H1 (cell line): ENCODE measurements around the gene GSK3B. TPM values are rescaled to one million over a fixed set of nuclear protein-coding genes. Genes with fewer than 3 reads are reported as not detected.

Experiments
- CTCF ChIA-PET: fragments of 300-600 bp; sonication (Branson Sonifier 250); formaldehyde crosslinking; loops from one replicate; lab custom pipeline; 2021; ENCODE audit not compliant: partially characterized antibody; lab: Charles Lee
- POLR2A ChIA-PET: fragments of 300-600 bp; sonication (Branson Sonifier 250); formaldehyde crosslinking; loops from one replicate; lab custom pipeline; 2021; ENCODE audit warnings: inconsistent platforms; ENCODE audit not compliant: partially characterized antibody; lab: Charles Lee
- DNase-seq, 2 experiments: peaks; one replicate each; pipeline versions ENCODE4 v3.0.0 to v3.0.0-alpha.2; 2010 to 2022; ENCODE audit warnings: low spot score in 2 of 2, low read depth in 1 of 2, mixed read lengths in 1 of 2
- FAIRE-seq: peaks from 2 replicates; lab custom pipeline; 2011; peaks lifted over from hg19 to GRCh38; lab: Jason Lieb, UNC
- H2AFZ ChIP-seq: 2 replicates; pipeline ENCODE4 v1.8.1; 2012; ENCODE audit warnings: low read length, inconsistent platforms
- H2AK5ac ChIP-seq: 2 replicates; pipeline ENCODE4 v1.6.1; 2013; ENCODE audit warnings: low read depth, low read length
- H2BK120ac ChIP-seq: replicated peaks from 2 replicates; pipeline ENCODE3; 2013; ENCODE audit warnings: low read depth, low read length, inconsistent platforms
- H2BK12ac ChIP-seq: 2 replicates; pipeline ENCODE4 v1.6.1; 2013; ENCODE audit warnings: low read depth, low read length
- H2BK15ac ChIP-seq: 2 replicates; pipeline ENCODE4 v1.6.1; 2013; ENCODE audit warnings: low read length
- H2BK20ac ChIP-seq: 2 replicates; pipeline ENCODE4 v1.6.1; 2013; ENCODE audit warnings: low read length
- H2BK5ac ChIP-seq: 2 replicates; pipeline ENCODE4 v1.6.1; 2013; ENCODE audit warnings: low read depth, low read length
- H3K14ac ChIP-seq: 2 replicates; pipeline ENCODE4 v1.6.1; 2013; ENCODE audit warnings: inconsistent platforms; ENCODE audit not compliant: insufficient read length
- H3K18ac ChIP-seq: 2 replicates; pipeline ENCODE4 v1.6.1; 2013; ENCODE audit warnings: low read length; ENCODE audit errors: extremely low read depth
- H3K23ac ChIP-seq: 2 replicates; pipeline ENCODE4 v1.6.1; 2013; ENCODE audit warnings: inconsistent platforms; ENCODE audit not compliant: insufficient read length
- H3K23me2 ChIP-seq: 2 replicates; pipeline ENCODE4 v1.6.1; 2013; ENCODE audit warnings: low read depth, low read length
- H3K27ac ChIP-seq: 2 replicates; pipeline ENCODE4 v1.6.1; 2011; ENCODE audit warnings: low read depth, low read length, inconsistent platforms
- H3K27me3 ChIP-seq, 4 experiments: replicated peaks in 1 of 4; 1 replicate in 1 of 4; 2 replicates in 3 of 4; pipeline versions ENCODE4 v1.6.1 to v1.8.1; 2011 to 2013; ENCODE audit warnings: low read length in 3 of 4, mild to moderate bottlenecking in 3 of 4, inconsistent platforms in 2 of 4, mixed read lengths in 2 of 4, moderate library complexity in 1 of 4; ENCODE audit not compliant: control insufficient read depth in 3 of 4, insufficient read depth in 3 of 4; ENCODE audit errors: extremely low read depth in 1 of 4
- H3K36me3 ChIP-seq, 4 experiments: 2 replicates each; pipeline versions ENCODE4 v1.6.1 to v1.8.1; 2011 to 2013; ENCODE audit warnings: mild to moderate bottlenecking in 4 of 4, low read length in 3 of 4, moderate library complexity in 2 of 4, control low read depth in 1 of 4, inconsistent platforms in 1 of 4; ENCODE audit not compliant: insufficient read depth in 4 of 4, control insufficient read depth in 2 of 4
- H3K4ac ChIP-seq: replicated peaks from 2 replicates; pipeline ENCODE3; 2013; ENCODE audit warnings: low read length, low read depth, mixed read lengths, inconsistent platforms; ENCODE audit not compliant: insufficient read length
- H3K4me1 ChIP-seq, 4 experiments: replicated peaks in 1 of 4; 1 replicate in 1 of 4; 2 replicates in 3 of 4; pipeline versions ENCODE4 v1.6.1 to v1.8.1; 2011 to 2013; ENCODE audit warnings: low read length in 3 of 4, inconsistent platforms in 2 of 4, mixed read lengths in 1 of 4; ENCODE audit not compliant: insufficient read depth in 4 of 4, control insufficient read depth in 3 of 4
- H3K4me2 ChIP-seq, 2 experiments: 2 replicates each; pipeline versions ENCODE4 v1.6.1 to v1.8.1; 2011 to 2013; ENCODE audit warnings: low read depth in 2 of 2, low read length in 2 of 2, control low read depth in 1 of 2, inconsistent platforms in 1 of 2, mild to moderate bottlenecking in 1 of 2; ENCODE audit not compliant: insufficient read depth in 1 of 2
- H3K4me3 ChIP-seq, 4 experiments: fragments of 200-600, 300-600 bp in 1 of 4; sonication (generic), shearing (Covaris generic), sonication (Bioruptor Twin) in 1 of 4; 2 replicates each; pipeline versions ENCODE4 v1.5.1 to v1.8.1; 2011 to 2016; ENCODE audit warnings: low read length in 4 of 4, low read depth in 3 of 4, control low read depth in 2 of 4, inconsistent platforms in 2 of 4, mild to moderate bottlenecking in 2 of 4, mixed read lengths in 1 of 4, moderate library complexity in 1 of 4; ENCODE audit not compliant: insufficient read depth in 2 of 4; ENCODE audit errors: extremely low read depth in 1 of 4
- H3K56ac ChIP-seq: replicated peaks from 2 replicates; pipeline ENCODE3; 2013; ENCODE audit warnings: low read depth, mild to moderate bottlenecking, mixed read lengths, low read length, inconsistent platforms; ENCODE audit not compliant: insufficient read length
- H3K79me1 ChIP-seq: 2 replicates; pipeline ENCODE4 v1.6.1; 2013; ENCODE audit warnings: low read depth, low read length, control low read depth
- H3K79me2 ChIP-seq, 2 experiments: 2 replicates each; pipeline versions ENCODE4 v1.6.1 to v1.8.1; 2012 to 2013; ENCODE audit warnings: low read length in 2 of 2, mild to moderate bottlenecking in 2 of 2, inconsistent platforms in 1 of 2; ENCODE audit not compliant: insufficient read depth in 2 of 2, control insufficient read depth in 1 of 2
- H3K9ac ChIP-seq, 4 experiments: replicated peaks in 1 of 4; 1 replicate in 1 of 4; 2 replicates in 3 of 4; pipeline versions ENCODE4 v1.6.1 to v1.8.1; 2011 to 2013; ENCODE audit warnings: low read depth in 3 of 4, low read length in 3 of 4, control low read depth in 2 of 4, mild to moderate bottlenecking in 2 of 4, moderate library complexity in 2 of 4, inconsistent platforms in 1 of 4; ENCODE audit errors: extremely low read depth in 1 of 4
- H3K9me3 ChIP-seq, 2 experiments: 2 replicates each; pipeline versions ENCODE4 v1.6.1 to v1.8.1; 2012 to 2013; ENCODE audit warnings: mild to moderate bottlenecking in 2 of 2, moderate library complexity in 2 of 2, control low read depth in 1 of 2, inconsistent platforms in 1 of 2, low read depth in 1 of 2, low read length in 1 of 2, mixed read lengths in 1 of 2; ENCODE audit not compliant: insufficient read depth in 2 of 2
- H4K20me1 ChIP-seq, 2 experiments: replicated peaks in 1 of 2; 2 replicates each; pipeline versions ENCODE3 to v1.8.1; 2011 to 2013; ENCODE audit warnings: inconsistent platforms in 2 of 2, low read length in 2 of 2, mild to moderate bottlenecking in 1 of 2; ENCODE audit not compliant: insufficient read depth in 2 of 2, control insufficient read depth in 1 of 2
- H4K5ac ChIP-seq: 2 replicates; pipeline ENCODE4 v1.6.1; 2013; ENCODE audit warnings: low read length, low read depth, mixed read lengths, inconsistent platforms; ENCODE audit not compliant: insufficient read length
- H4K8ac ChIP-seq: 2 replicates; pipeline ENCODE4 v1.8.0; 2013; ENCODE audit warnings: mild to moderate bottlenecking, moderate library complexity, low read length, inconsistent platforms; ENCODE audit not compliant: insufficient read depth; ENCODE audit errors: extremely low read depth
- H4K91ac ChIP-seq: replicated peaks from 2 replicates; pipeline ENCODE3; 2013; ENCODE audit warnings: low read length, mixed read lengths, inconsistent platforms; ENCODE audit not compliant: insufficient read length
- HDAC6 ChIP-seq: IDR thresholded peaks from one replicate; pipeline ENCODE4 v1.7.1; 2012; ENCODE audit warnings: low read depth, mild to moderate bottlenecking, inconsistent platforms, low read length, moderate library complexity
- KDM4A ChIP-seq: IDR thresholded peaks from one replicate; pipeline ENCODE4 v1.7.1; 2012; ENCODE audit warnings: low read depth, mild to moderate bottlenecking, moderate library complexity, low read length, inconsistent platforms; ENCODE audit not compliant: severe bottlenecking
- WGBS, 2 experiments: shearing (Covaris generic) in 1 of 2; methylation state at CpG; one replicate each; pipeline versions ENCODE4 v1.1.6 to v1.1.7; 2013 to 2015; ENCODE audit warnings: low lambda C conversion rate in 2 of 2, mixed read lengths in 2 of 2, inconsistent platforms in 1 of 2, low coverage in 1 of 2, missing lambda C conversion rate in 1 of 2; ENCODE audit not compliant: insufficient replicate concordance in 2 of 2, insufficient coverage in 1 of 2, insufficient read length in 1 of 2; ENCODE audit errors: extremely low coverage in 1 of 2, missing lambda C conversion rate in 1 of 2; 5-methylcytosine and 5-hydroxymethylcytosine counted together
- polyA plus RNA-seq, 7 experiments: library from polyadenylated mRNA; depleted of rRNA in 3 of 7; stranded (reverse) in 5 of 7; unstranded in 2 of 7; fragments of >200 nt in 5 of 7; fragments of 200-250 nt in 2 of 7; gene quantifications; 1 replicate in 5 of 7; 2 replicates in 1 of 7; 4 replicates in 1 of 7; pipeline versions ENCODE4 v1.2.1 to v1.2.3, GENCODE V29; 2011 to 2013; ENCODE audit warnings: missing spikeins in 2 of 7, mixed read lengths in 2 of 7
- total RNA-seq: library from RNA; stranded (reverse); fragmentation: NEBNext Ultra II Directional; extraction: Animal tissue kit (Norgen Biotek cat#: 25700); gene quantifications from 2 replicates; pipeline ENCODE4 v1.2.1, GENCODE V29; 2021
- TF ChIP-seq, protein P1 (sequence below), 3 experiments: IDR thresholded peaks; 1 replicate in 2 of 3; 2 replicates in 1 of 3; pipeline versions ENCODE4 v1.5.1 to v1.6.1; 2011; ENCODE audit warnings: low read length in 3 of 3, mild to moderate bottlenecking in 3 of 3, inconsistent platforms in 2 of 3, low read depth in 1 of 3, moderate library complexity in 1 of 3; ENCODE audit not compliant: insufficient read depth in 1 of 3; ENCODE audit errors: control extremely low read depth in 1 of 3

GSK3B gene
- total and polyA plus RNA-seq, 2 of the 8 experiments (the other 6 are each of a cell fraction or from before 2014, with no cell fraction given) = 24.2 to 50.7 TPM

DNA sequence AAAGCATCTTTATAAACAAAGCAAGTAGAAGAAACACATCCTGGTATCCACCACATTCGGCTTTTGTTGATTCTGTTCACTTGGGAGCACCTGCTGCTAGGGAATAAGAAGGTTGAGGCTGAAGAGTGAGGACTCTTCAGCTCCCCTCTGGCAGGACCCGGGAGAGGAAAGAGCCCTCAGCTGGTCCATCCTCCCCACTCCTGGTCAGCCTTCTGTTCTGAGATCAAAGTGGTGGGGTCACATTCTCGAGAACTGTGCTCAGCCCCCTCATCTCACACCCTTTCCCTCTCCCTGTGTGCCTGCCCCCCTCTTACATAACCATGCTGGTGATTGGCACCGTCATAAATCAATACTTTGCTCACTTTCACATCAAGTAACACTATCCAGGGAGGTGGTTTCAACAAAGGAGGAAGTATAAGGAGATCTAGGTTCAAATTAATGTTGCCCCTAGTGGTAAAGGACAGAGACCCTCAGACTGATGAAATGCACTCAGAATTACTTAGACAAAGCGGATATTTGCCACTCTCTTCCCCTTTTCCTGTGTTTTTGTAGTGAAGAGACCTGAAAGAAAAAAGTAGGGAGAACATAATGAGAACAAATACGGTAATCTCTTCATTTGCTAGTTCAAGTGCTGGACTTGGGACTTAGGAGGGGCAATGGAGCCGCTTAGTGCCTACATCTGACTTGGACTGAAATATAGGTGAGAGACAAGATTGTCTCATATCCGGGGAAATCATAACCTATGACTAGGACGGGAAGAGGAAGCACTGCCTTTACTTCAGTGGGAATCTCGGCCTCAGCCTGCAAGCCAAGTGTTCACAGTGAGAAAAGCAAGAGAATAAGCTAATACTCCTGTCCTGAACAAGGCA, 312.7 kb downstream of the GSK3B start, which contains the start of gene NR1I2:
TSS of gene NR1I2 (plus strand) at position 772 of the 869 bp plus-strand sequence.
- Histone ChIP-seq H2BK5ac (no peak within 1 kb of the TSS), H3K23me2 (no peaks in the 10 kb centered on the region), H3K4me3 (no peak within 1 kb of the TSS), H3K4ac (no peak within 1 kb of the TSS), H3K79me1 (no peaks in the 10 kb centered on the region), H2BK120ac (no peak within 1 kb of the TSS), H2AK5ac (no peak within 1 kb of the TSS), H2AFZ (no peak within 1 kb of the TSS), H3K27me3 (no peaks in the 10 kb centered on the region), H4K20me1 (no peaks in the 10 kb centered on the region), H3K18ac (no peak within 1 kb of the TSS), H4K8ac (no peak within 1 kb of the TSS), H3K36me3 (no peaks in the 10 kb centered on the region), H4K5ac (no peak within 1 kb of the TSS), H3K23ac (no peak within 1 kb of the TSS), H3K9ac (no peak within 1 kb of the TSS), H2BK15ac (no peak within 1 kb of the TSS), H3K4me2 (no peak within 1 kb of the TSS), H3K14ac (no peak within 1 kb of the TSS), H4K91ac (no peak within 1 kb of the TSS), H3K4me1 (no peaks in the 10 kb centered on the region), H3K9me3 (peaks cover 0 to 2% of the 10 kb centered on the region in 2 experiments; a peak in 1 of 4 replicates), H2BK20ac (no peak within 1 kb of the TSS), H3K79me2 (no peaks in the 10 kb centered on the region), H2BK12ac (no peak within 1 kb of the TSS), H3K27ac (no peak within 1 kb of the TSS), H3K56ac (no peak within 1 kb of the TSS)
- DNase-seq (no peak), FAIRE-seq (no peak)
- 84% methylated on average over 9 of the region's 10 CpGs; no CpG with 5 or more reads in 1 of the 2 experiments for WGBS, 2 experiments
- ChIA-PET CTCF (interaction anchor here (1.1 to 1.4 kb wide), 3 partner anchors 10 to 69 kb away, joined by 3 to 5 read pairs (median 3); no protein-coding TSS in a partner anchor), POLR2A (no interaction called here)
- TF ChIP-seq HDAC6 (no peak), KDM4A (no peak)
- TF ChIP-seq, protein P1, sequence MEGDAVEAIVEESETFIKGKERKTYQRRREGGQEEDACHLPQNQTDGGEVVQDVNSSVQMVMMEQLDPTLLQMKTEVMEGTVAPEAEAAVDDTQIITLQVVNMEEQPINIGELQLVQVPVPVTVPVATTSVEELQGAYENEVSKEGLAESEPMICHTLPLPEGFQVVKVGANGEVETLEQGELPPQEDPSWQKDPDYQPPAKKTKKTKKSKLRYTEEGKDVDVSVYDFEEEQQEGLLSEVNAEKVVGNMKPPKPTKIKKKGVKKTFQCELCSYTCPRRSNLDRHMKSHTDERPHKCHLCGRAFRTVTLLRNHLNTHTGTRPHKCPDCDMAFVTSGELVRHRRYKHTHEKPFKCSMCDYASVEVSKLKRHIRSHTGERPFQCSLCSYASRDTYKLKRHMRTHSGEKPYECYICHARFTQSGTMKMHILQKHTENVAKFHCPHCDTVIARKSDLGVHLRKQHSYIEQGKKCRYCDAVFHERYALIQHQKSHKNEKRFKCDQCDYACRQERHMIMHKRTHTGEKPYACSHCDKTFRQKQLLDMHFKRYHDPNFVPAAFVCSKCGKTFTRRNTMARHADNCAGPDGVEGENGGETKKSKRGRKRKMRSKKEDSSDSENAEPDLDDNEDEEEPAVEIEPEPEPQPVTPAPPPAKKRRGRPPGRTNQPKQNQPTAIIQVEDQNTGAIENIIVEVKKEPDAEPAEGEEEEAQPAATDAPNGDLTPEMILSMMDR (IDR thresholded peaks at IDR 0.05; ENCODE audit: control extremely low read depth in 1 of 3, insufficient read depth in 1 of 3, low read depth in 1 of 3, low read length in 3 of 3) = peak in 1 of 3 experiments; percentile 10; a peak in 1 of 4 replicates
